Fibroblast of the aortic adventitia (primary cell): ENCODE measurements around the gene ARSD. TPM values are rescaled to one million over a fixed set of nuclear protein-coding genes. Genes with fewer than 3 reads are reported as not detected.
A peak's percentile ranks its signal among the peaks of the same experiment; 100 is the strongest.

Experiments
- DNase-seq: peaks from one replicate; pipeline ENCODE4 v3.0.0-alpha.2; 2010; ENCODE audit warnings: low read depth
- H3K4me3 ChIP-seq: 2 replicates; pipeline ENCODE4 v1.5.1; 2011; ENCODE audit warnings: low read depth, mild to moderate bottlenecking, control low read depth, low read length, moderate library complexity
- CTCF ChIP-seq: IDR thresholded peaks from 2 replicates; pipeline ENCODE4 v1.5.1; 2011; ENCODE audit warnings: mild to moderate bottlenecking, low read length, control low read depth, inconsistent platforms; ENCODE audit not compliant: insufficient read depth
- total RNA-seq: library from RNA; depleted of rRNA; stranded (reverse); fragments of >200 nt; gene quantifications from 2 replicates; pipeline ENCODE4 v1.2.3, GENCODE V29; 2012; ENCODE audit warnings: low replicate concordance

The ARSD gene
- total RNA-seq, 1 donor = 12.0 TPM

GRCh38 chrX:2889045-2889605, 40.0 kb downstream of the ARSD start:
- H3K4me3 ChIP-seq = peak overlapping the region; percentile 56
- no peak for DNase-seq
- no peak for TF ChIP-seq CTCF

GRCh38 chrX:2888309-2888708, 40.8 kb downstream of the ARSD start:
- no peak overlapping the region for H3K4me3 ChIP-seq
- DNase-seq = no peak
- TF ChIP-seq CTCF = no peak

GRCh38 chrX:2883770-2884169, 45.4 kb downstream of the ARSD start:
- no peak for TF ChIP-seq CTCF
- DNase-seq = no peak
- H3K4me3 ChIP-seq = no peak overlapping the region

GRCh38 chrX:2879670-2880069, 49.5 kb downstream of the ARSD start:
- DNase-seq = no peak
- no peak for TF ChIP-seq CTCF
- no peak overlapping the region for H3K4me3 ChIP-seq

- no peak for DNase-seq
- no peak overlapping the region for H3K4me3 ChIP-seq
- TF ChIP-seq CTCF = no peak
These were observed 50.6 kb downstream of the ARSD start for GRCh38 chrX:2878563-2878962.

- peak; percentile 20 for DNase-seq
- peak; percentile 46 for TF ChIP-seq CTCF
- no peak overlapping the region for H3K4me3 ChIP-seq
These were observed 53.2 kb downstream of the ARSD start for GRCh38 chrX:2875798-2876399.

GRCh38 chrX:2875136-2875481, 54.0 kb downstream of the ARSD start:
- TF ChIP-seq CTCF = no peak
- no peak overlapping the region for H3K4me3 ChIP-seq
- DNase-seq = no peak
